H1 (cell line): ENCODE measurements around the gene GRK3. TPM values are rescaled to one million over a fixed set of nuclear protein-coding genes. Genes with fewer than 3 reads are reported as not detected.

Experiments used
- CTCF ChIA-PET: fragments of 300-600 bp; sonication (Branson Sonifier 250); formaldehyde crosslinking; loops from one replicate; lab custom pipeline; 2021; ENCODE audit not compliant: partially characterized antibody; lab: Charles Lee
- POLR2A ChIA-PET: fragments of 300-600 bp; sonication (Branson Sonifier 250); formaldehyde crosslinking; loops from one replicate; lab custom pipeline; 2021; ENCODE audit warnings: inconsistent platforms; ENCODE audit not compliant: partially characterized antibody; lab: Charles Lee
- DNase-seq, 2 experiments: peaks; one replicate each; pipeline versions ENCODE4 v3.0.0 to v3.0.0-alpha.2; 2010 to 2022; ENCODE audit warnings: low spot score in 2 of 2, low read depth in 1 of 2, mixed read lengths in 1 of 2
- FAIRE-seq: peaks from 2 replicates; lab custom pipeline; 2011; peaks lifted over from hg19 to GRCh38; lab: Jason Lieb, UNC
- H2AFZ ChIP-seq: 2 replicates; pipeline ENCODE4 v1.8.1; 2012; ENCODE audit warnings: low read length, inconsistent platforms
- H2AK5ac ChIP-seq: 2 replicates; pipeline ENCODE4 v1.6.1; 2013; ENCODE audit warnings: low read depth, low read length
- H2BK120ac ChIP-seq: replicated peaks from 2 replicates; pipeline ENCODE3; 2013; ENCODE audit warnings: low read depth, low read length, inconsistent platforms
- H2BK12ac ChIP-seq: 2 replicates; pipeline ENCODE4 v1.6.1; 2013; ENCODE audit warnings: low read depth, low read length
- H2BK15ac ChIP-seq: 2 replicates; pipeline ENCODE4 v1.6.1; 2013; ENCODE audit warnings: low read length
- H2BK20ac ChIP-seq: 2 replicates; pipeline ENCODE4 v1.6.1; 2013; ENCODE audit warnings: low read length
- H2BK5ac ChIP-seq: 2 replicates; pipeline ENCODE4 v1.6.1; 2013; ENCODE audit warnings: low read depth, low read length
- H3K14ac ChIP-seq: 2 replicates; pipeline ENCODE4 v1.6.1; 2013; ENCODE audit warnings: inconsistent platforms; ENCODE audit not compliant: insufficient read length
- H3K18ac ChIP-seq: 2 replicates; pipeline ENCODE4 v1.6.1; 2013; ENCODE audit warnings: low read length; ENCODE audit errors: extremely low read depth
- H3K23ac ChIP-seq: 2 replicates; pipeline ENCODE4 v1.6.1; 2013; ENCODE audit warnings: inconsistent platforms; ENCODE audit not compliant: insufficient read length
- H3K23me2 ChIP-seq: 2 replicates; pipeline ENCODE4 v1.6.1; 2013; ENCODE audit warnings: low read depth, low read length
- H3K27ac ChIP-seq: 2 replicates; pipeline ENCODE4 v1.6.1; 2011; ENCODE audit warnings: low read depth, low read length, inconsistent platforms
- H3K27me3 ChIP-seq, 4 experiments: replicated peaks in 1 of 4; 1 replicate in 1 of 4; 2 replicates in 3 of 4; pipeline versions ENCODE4 v1.6.1 to v1.8.1; 2011 to 2013; ENCODE audit warnings: low read length in 3 of 4, mild to moderate bottlenecking in 3 of 4, inconsistent platforms in 2 of 4, mixed read lengths in 2 of 4, moderate library complexity in 1 of 4; ENCODE audit not compliant: control insufficient read depth in 3 of 4, insufficient read depth in 3 of 4; ENCODE audit errors: extremely low read depth in 1 of 4
- H3K36me3 ChIP-seq, 4 experiments: 2 replicates each; pipeline versions ENCODE4 v1.6.1 to v1.8.1; 2011 to 2013; ENCODE audit warnings: mild to moderate bottlenecking in 4 of 4, low read length in 3 of 4, moderate library complexity in 2 of 4, control low read depth in 1 of 4, inconsistent platforms in 1 of 4; ENCODE audit not compliant: insufficient read depth in 4 of 4, control insufficient read depth in 2 of 4
- H3K4ac ChIP-seq: replicated peaks from 2 replicates; pipeline ENCODE3; 2013; ENCODE audit warnings: low read length, low read depth, mixed read lengths, inconsistent platforms; ENCODE audit not compliant: insufficient read length
- H3K4me1 ChIP-seq, 4 experiments: replicated peaks in 1 of 4; 1 replicate in 1 of 4; 2 replicates in 3 of 4; pipeline versions ENCODE4 v1.6.1 to v1.8.1; 2011 to 2013; ENCODE audit warnings: low read length in 3 of 4, inconsistent platforms in 2 of 4, mixed read lengths in 1 of 4; ENCODE audit not compliant: insufficient read depth in 4 of 4, control insufficient read depth in 3 of 4
- H3K4me2 ChIP-seq, 2 experiments: 2 replicates each; pipeline versions ENCODE4 v1.6.1 to v1.8.1; 2011 to 2013; ENCODE audit warnings: low read depth in 2 of 2, low read length in 2 of 2, control low read depth in 1 of 2, inconsistent platforms in 1 of 2, mild to moderate bottlenecking in 1 of 2; ENCODE audit not compliant: insufficient read depth in 1 of 2
- H3K4me3 ChIP-seq, 4 experiments: fragments of 200-600, 300-600 bp in 1 of 4; sonication (generic), shearing (Covaris generic), sonication (Bioruptor Twin) in 1 of 4; 2 replicates each; pipeline versions ENCODE4 v1.5.1 to v1.8.1; 2011 to 2016; ENCODE audit warnings: low read length in 4 of 4, low read depth in 3 of 4, control low read depth in 2 of 4, inconsistent platforms in 2 of 4, mild to moderate bottlenecking in 2 of 4, mixed read lengths in 1 of 4, moderate library complexity in 1 of 4; ENCODE audit not compliant: insufficient read depth in 2 of 4; ENCODE audit errors: extremely low read depth in 1 of 4
- H3K56ac ChIP-seq: replicated peaks from 2 replicates; pipeline ENCODE3; 2013; ENCODE audit warnings: low read depth, mild to moderate bottlenecking, mixed read lengths, low read length, inconsistent platforms; ENCODE audit not compliant: insufficient read length
- H3K79me1 ChIP-seq: 2 replicates; pipeline ENCODE4 v1.6.1; 2013; ENCODE audit warnings: low read depth, low read length, control low read depth
- H3K79me2 ChIP-seq, 2 experiments: 2 replicates each; pipeline versions ENCODE4 v1.6.1 to v1.8.1; 2012 to 2013; ENCODE audit warnings: low read length in 2 of 2, mild to moderate bottlenecking in 2 of 2, inconsistent platforms in 1 of 2; ENCODE audit not compliant: insufficient read depth in 2 of 2, control insufficient read depth in 1 of 2
- H3K9ac ChIP-seq, 4 experiments: replicated peaks in 1 of 4; 1 replicate in 1 of 4; 2 replicates in 3 of 4; pipeline versions ENCODE4 v1.6.1 to v1.8.1; 2011 to 2013; ENCODE audit warnings: low read depth in 3 of 4, low read length in 3 of 4, control low read depth in 2 of 4, mild to moderate bottlenecking in 2 of 4, moderate library complexity in 2 of 4, inconsistent platforms in 1 of 4; ENCODE audit errors: extremely low read depth in 1 of 4
- H3K9me3 ChIP-seq, 2 experiments: 2 replicates each; pipeline versions ENCODE4 v1.6.1 to v1.8.1; 2012 to 2013; ENCODE audit warnings: mild to moderate bottlenecking in 2 of 2, moderate library complexity in 2 of 2, control low read depth in 1 of 2, inconsistent platforms in 1 of 2, low read depth in 1 of 2, low read length in 1 of 2, mixed read lengths in 1 of 2; ENCODE audit not compliant: insufficient read depth in 2 of 2
- H4K20me1 ChIP-seq, 2 experiments: replicated peaks in 1 of 2; 2 replicates each; pipeline versions ENCODE3 to v1.8.1; 2011 to 2013; ENCODE audit warnings: inconsistent platforms in 2 of 2, low read length in 2 of 2, mild to moderate bottlenecking in 1 of 2; ENCODE audit not compliant: insufficient read depth in 2 of 2, control insufficient read depth in 1 of 2
- H4K5ac ChIP-seq: 2 replicates; pipeline ENCODE4 v1.6.1; 2013; ENCODE audit warnings: low read length, low read depth, mixed read lengths, inconsistent platforms; ENCODE audit not compliant: insufficient read length
- H4K8ac ChIP-seq: 2 replicates; pipeline ENCODE4 v1.8.0; 2013; ENCODE audit warnings: mild to moderate bottlenecking, moderate library complexity, low read length, inconsistent platforms; ENCODE audit not compliant: insufficient read depth; ENCODE audit errors: extremely low read depth
- H4K91ac ChIP-seq: replicated peaks from 2 replicates; pipeline ENCODE3; 2013; ENCODE audit warnings: low read length, mixed read lengths, inconsistent platforms; ENCODE audit not compliant: insufficient read length
- ASH2L ChIP-seq: fragments of 200-600, 300-600 bp; sonication (generic); IDR thresholded peaks from one replicate; pipeline ENCODE4 v1.7.1; 2017; ENCODE audit warnings: low read length
- CTBP2 ChIP-seq: IDR thresholded peaks from 2 replicates; pipeline ENCODE4 v1.7.0; 2011; ENCODE audit warnings: borderline replicate concordance, mild to moderate bottlenecking, moderate library complexity, mixed read lengths, low read length; ENCODE audit not compliant: insufficient read depth, insufficient read length
- JUND ChIP-seq: IDR thresholded peaks from 2 replicates; pipeline ENCODE4 v1.6.1; 2011; ENCODE audit warnings: mild to moderate bottlenecking, improper control_type of control experiment, low read length
- KDM5A ChIP-seq: fragments of 200-600 bp; IDR thresholded peaks from 2 replicates; pipeline ENCODE4 v1.7.1; 2012; ENCODE audit warnings: mild to moderate bottlenecking, low read length, inconsistent platforms, mixed read lengths
- NANOG ChIP-seq: IDR thresholded peaks from 2 replicates; pipeline ENCODE4 v1.6.1; 2011; ENCODE audit warnings: low read length, low read depth, mild to moderate bottlenecking, inconsistent platforms; ENCODE audit not compliant: insufficient read depth, poor library complexity, severe bottlenecking
- RFX5 ChIP-seq: IDR thresholded peaks from 2 replicates; pipeline ENCODE4 v1.6.1; 2011; ENCODE audit warnings: low read depth, low read length, improper control_type of control experiment, borderline replicate concordance
- SAP30 ChIP-seq: fragments of 300-600 bp; sonication (generic); IDR thresholded peaks from 2 replicates; pipeline ENCODE4 v1.7.1; 2012; ENCODE audit warnings: low read length, moderate library complexity, mild to moderate bottlenecking, inconsistent platforms; ENCODE audit not compliant: insufficient read depth, insufficient replicate concordance
- SIX5 ChIP-seq: IDR thresholded peaks from 2 replicates; pipeline ENCODE4 v1.6.1; 2011; ENCODE audit warnings: mild to moderate bottlenecking, low read depth, low read length
- TEAD4 ChIP-seq: IDR thresholded peaks from 2 replicates; pipeline ENCODE4 v1.6.1; 2012; ENCODE audit warnings: low read depth, low read length, inconsistent platforms, mixed read lengths
- WGBS, 2 experiments: shearing (Covaris generic) in 1 of 2; methylation state at CpG; one replicate each; pipeline versions ENCODE4 v1.1.6 to v1.1.7; 2013 to 2015; ENCODE audit warnings: low lambda C conversion rate in 2 of 2, mixed read lengths in 2 of 2, inconsistent platforms in 1 of 2, low coverage in 1 of 2, missing lambda C conversion rate in 1 of 2; ENCODE audit not compliant: insufficient replicate concordance in 2 of 2, insufficient coverage in 1 of 2, insufficient read length in 1 of 2; ENCODE audit errors: extremely low coverage in 1 of 2, missing lambda C conversion rate in 1 of 2; 5-methylcytosine and 5-hydroxymethylcytosine counted together
- polyA plus RNA-seq, 7 experiments: library from polyadenylated mRNA; depleted of rRNA in 3 of 7; stranded (reverse) in 5 of 7; unstranded in 2 of 7; fragments of >200 nt in 5 of 7; fragments of 200-250 nt in 2 of 7; gene quantifications; 1 replicate in 5 of 7; 2 replicates in 1 of 7; 4 replicates in 1 of 7; pipeline versions ENCODE4 v1.2.1 to v1.2.3, GENCODE V29; 2011 to 2013; ENCODE audit warnings: missing spikeins in 2 of 7, mixed read lengths in 2 of 7
- total RNA-seq: library from RNA; stranded (reverse); fragmentation: NEBNext Ultra II Directional; extraction: Animal tissue kit (Norgen Biotek cat#: 25700); gene quantifications from 2 replicates; pipeline ENCODE4 v1.2.1, GENCODE V29; 2021

The GRK3 gene
- total and polyA plus RNA-seq, 2 of the 8 experiments (the other 6 are each of a cell fraction or from before 2014, with no cell fraction given) = 7.5 to 35.3 TPM

- H3K36me3 ChIP-seq = peaks cover 0 to 8% (median 0%) of the 10 kb centered on the region in 4 experiments; a peak in 4 of 8 replicates
- no peak overlapping the region for H3K9ac ChIP-seq
- no peak overlapping the region for H3K56ac ChIP-seq
- H2BK120ac ChIP-seq = no peak overlapping the region
- H2BK20ac ChIP-seq = no peak overlapping the region
- H3K79me2 ChIP-seq = no peaks in the 10 kb centered on the region
- no peaks in the 10 kb centered on the region for H3K4me1 ChIP-seq
- H4K5ac ChIP-seq = no peak overlapping the region
- FAIRE-seq = no peak
- no peak overlapping the region for H3K4ac ChIP-seq
- no peaks in the 10 kb centered on the region for H3K27me3 ChIP-seq
- H4K8ac ChIP-seq = no peak overlapping the region
- H2BK5ac ChIP-seq = no peak overlapping the region
- WGBS, 2 experiments = 88% methylated on average over 10 of the region's 10 CpGs; no CpG with 5 or more reads in 1 of the 2 experiments
- H3K4me3 ChIP-seq = no peak overlapping the region
- no peak overlapping the region for H2AK5ac ChIP-seq
- ChIA-PET POLR2A (no interaction called here), CTCF (interaction anchor here (0.6 kb wide), 1 partner anchor 20 kb away, joined by 3 read pairs; no protein-coding TSS in a partner anchor)
- H4K20me1 ChIP-seq = peaks cover 0 to 4% of the 10 kb centered on the region in 2 experiments
- no peak overlapping the region for H2BK12ac ChIP-seq
- H2AFZ ChIP-seq = no peak overlapping the region
- H3K4me2 ChIP-seq = no peak overlapping the region
- H3K23ac ChIP-seq = no peak overlapping the region
- no peak overlapping the region for H3K27ac ChIP-seq
- H3K18ac ChIP-seq = no peak overlapping the region
- H4K91ac ChIP-seq = no peak overlapping the region
- H3K14ac ChIP-seq = no peak overlapping the region
- no peak for DNase-seq
- H3K23me2 ChIP-seq = no peaks in the 10 kb centered on the region
- H3K79me1 ChIP-seq = no peaks in the 10 kb centered on the region
- TF ChIP-seq RFX5 (no peak), NANOG (no peak), ASH2L (no peak), SIX5 (no peak), SAP30 (no peak), KDM5A (no peak), CTBP2 (no peak), TEAD4 (no peak), JUND (no peak)
- H3K9me3 ChIP-seq = no peaks in the 10 kb centered on the region
- H2BK15ac ChIP-seq = no peak overlapping the region
These were observed 153.8 kb downstream of the GRK3 start for GRCh38 chr22:25718135-25718840.
